ENCODE data around the gene MPO. TPM values are rescaled to one million over a fixed set of nuclear protein-coding genes. Genes with fewer than 3 reads are reported as not detected.

The MPO gene
- total and polyA plus RNA-seq, 10 of the 15 experiments (the other 5 are each of a cell fraction or from before 2014, with no cell fraction given), result 0.06 to 0.49 (median 0.14) TPM

GRCh38 chr17:58310511-58311428, 30.0 kb upstream of the MPO start:
- POLR2A ChIA-PET, result no interaction called here
- H3K9ac ChIP-seq (ENCODE audit: control insufficient read depth, insufficient read depth, low read length), result no peak overlapping the region
- in situ Hi-C loops (cut with MboI), result no loop called here

GRCh38 chr17:58309918-58310259, 29.2 kb upstream of the MPO start:
- Histone ChIP-seq H3K36me3 (ENCODE audit: control insufficient read depth in 2 of 2, insufficient read depth in 2 of 2, low read length in 1 of 2) (0 out of 4 replicates have a peak, but pooled peaks cover 0 to 1% of the 10 kb centered on the region in 2 experiments), H3K27me3 (replicated peaks in 1 of 2; ENCODE audit: control insufficient read depth in 2 of 2, insufficient read depth in 2 of 2, low read length in 1 of 2) (no peaks in the 10 kb centered on the region), H2AFZ (ENCODE audit: control insufficient read depth, low read depth, low read length) (no peak overlapping the region), H3K79me2 (ENCODE audit: control insufficient read depth, insufficient read depth, low read length) (no peaks in the 10 kb centered on the region), H3K4me3 (no peak overlapping the region), H4K20me1 (ENCODE audit: control insufficient read depth, insufficient read depth) (no peaks in the 10 kb centered on the region), H3K27ac (ENCODE audit: control insufficient read depth, insufficient read depth) (no peak overlapping the region), H3K9ac (ENCODE audit: control insufficient read depth, insufficient read depth, low read length) (no peak overlapping the region), H3K9me3 (replicated peaks; ENCODE audit: control insufficient read depth, insufficient read depth, low read length) (no peaks in the 10 kb centered on the region), H3K4me1 (ENCODE audit: control insufficient read depth, insufficient read depth, low read length) (no peaks in the 10 kb centered on the region), H3K4me2 (ENCODE audit: control insufficient read depth, insufficient read depth) (no peak overlapping the region)
- ChIA-PET RAD21 (ENCODE audit: unreplicated experiment) (no interaction called here), SMC1A (ENCODE audit: uncharacterized antibody, unreplicated experiment) (no interaction called here), CTCF (interaction anchor here (2.7 kb wide), 1 partner anchor 108 kb away, joined by 7 read pairs; the partner anchor contains the start of gene RNF43), POLR2A (no interaction called here)
- TF ChIP-seq NBN (IDR thresholded peaks at IDR 0.05) (no peak), CTCF (IDR thresholded peaks at IDR 0.05 in 2 of 3, conservative IDR thresholded peaks at IDR 0.05 in 1 of 3; ENCODE audit: control insufficient read depth in 2 of 3, extremely low read depth in 1 of 3, insufficient read depth in 1 of 3, low read depth in 3 of 3, low read length in 3 of 3) (no peak)
- WGBS (ENCODE audit: insufficient coverage, insufficient replicate concordance, low lambda C conversion rate, missing lambda C conversion rate), result 61% methylated on average over 5 of the region's 5 CpGs
- no TSS peak for BruUV-seq (replicated peaks)
- in situ Hi-C loops (cut with MboI) (no loop called here), intact Hi-C loops (cut with micrococcal nuclease; ENCODE audit: unreplicated experiment) (no loop called here)
- DNase-seq (ENCODE audit: low read depth, low spot score), result no peak
- no peak for FAIRE-seq
- no peak for ATAC-seq

More at GRCh38 chr17:58310511-58311428, 30.0 kb upstream of the MPO start:
- DNase-seq (ENCODE audit: low read depth, low spot score), result no peak
- 56% methylated on average over 23 of the region's 23 CpGs for WGBS (ENCODE audit: insufficient coverage, insufficient replicate concordance, low lambda C conversion rate, missing lambda C conversion rate)
- ChIA-PET CTCF (no interaction called here), SMC1A (ENCODE audit: uncharacterized antibody, unreplicated experiment) (no interaction called here), RAD21 (ENCODE audit: unreplicated experiment) (no interaction called here)
- no peak overlapping the region for H3K4me3 ChIP-seq
- no peak overlapping the region for H3K27ac ChIP-seq (ENCODE audit: control insufficient read depth, insufficient read depth)
- intact Hi-C loops (cut with micrococcal nuclease; ENCODE audit: unreplicated experiment), result no loop called here
- H3K4me1 ChIP-seq (ENCODE audit: control insufficient read depth, insufficient read depth, low read length), result no peaks in the 10 kb centered on the region
- no TSS peak for BruUV-seq (replicated peaks)
- H3K36me3 ChIP-seq (ENCODE audit: control insufficient read depth in 2 of 2, insufficient read depth in 2 of 2, low read length in 1 of 2), result 0 out of 4 replicates have a peak, but pooled peaks cover 0 to 1% of the 10 kb centered on the region in 2 experiments
- H3K27me3 ChIP-seq (replicated peaks in 1 of 2; ENCODE audit: control insufficient read depth in 2 of 2, insufficient read depth in 2 of 2, low read length in 1 of 2), result no peaks in the 10 kb centered on the region
- H3K79me2 ChIP-seq (ENCODE audit: control insufficient read depth, insufficient read depth, low read length), result no peaks in the 10 kb centered on the region
- H3K4me2 ChIP-seq (ENCODE audit: control insufficient read depth, insufficient read depth), result no peak overlapping the region
- TF ChIP-seq ESRRA (IDR thresholded peaks at IDR 0.05; ENCODE audit: low read length), result no peak
- TF ChIP-seq NR2F1 (conservative IDR thresholded peaks at IDR 0.05), result no peak
- TF ChIP-seq TARDBP (IDR thresholded peaks at IDR 0.05; ENCODE audit: borderline replicate concordance), result no peak
- no peak for TF ChIP-seq RBBP5 (conservative IDR thresholded peaks at IDR 0.05)
- no peak for TF ChIP-seq NR2C2 (IDR thresholded peaks at IDR 0.05; ENCODE audit: borderline replicate concordance, control insufficient read depth, insufficient read length, low read depth)
- no peak for TF ChIP-seq KDM1A (IDR thresholded peaks at IDR 0.05; ENCODE audit: borderline replicate concordance)
- H4K20me1 ChIP-seq (ENCODE audit: control insufficient read depth, insufficient read depth), result no peaks in the 10 kb centered on the region
- H2AFZ ChIP-seq (ENCODE audit: control insufficient read depth, low read depth, low read length), result no peak overlapping the region
- FAIRE-seq, result no peak
- ATAC-seq, result no peak
- no peaks in the 10 kb centered on the region for H3K9me3 ChIP-seq (replicated peaks; ENCODE audit: control insufficient read depth, insufficient read depth, low read length)

All from GM12878 (cell line).